Mesothelial cell of epicardium (in vitro differentiated cells): ENCODE measurements around the gene KCNQ2. TPM values are rescaled to one million over a fixed set of nuclear protein-coding genes. Genes with fewer than 3 reads are reported as not detected.

Experiments used
- DNase-seq, 2 experiments: peaks; one replicate each; pipeline ENCODE4 v3.0.0; 2021; ENCODE audit warnings: low spot score in 2 of 2; ENCODE audit not compliant: unreplicated experiment in 2 of 2
- H3K27ac Mint-ChIP-seq: 2 replicates; pipeline ENCODE4 v1.8.0; 2021; ENCODE audit warnings: mixed read lengths
- H3K27me3 Mint-ChIP-seq: 2 replicates; pipeline ENCODE4 v1.8.0; 2021; ENCODE audit warnings: low read depth, mixed read lengths
- H3K36me3 Mint-ChIP-seq: 2 replicates; pipeline ENCODE4 v1.8.0; 2021; ENCODE audit warnings: mixed read lengths
- H3K4me1 Mint-ChIP-seq: 2 replicates; pipeline ENCODE4 v1.8.0; 2021; ENCODE audit warnings: mixed read lengths
- H3K4me3 Mint-ChIP-seq: 2 replicates; pipeline ENCODE4 v1.8.0; 2021; ENCODE audit warnings: mild to moderate bottlenecking, moderate library complexity, mixed read lengths
- H3K9me3 Mint-ChIP-seq: 2 replicates; pipeline ENCODE4 v1.8.0; 2021; ENCODE audit warnings: mixed read lengths
- total RNA-seq: library from RNA; stranded (reverse); gene quantifications from 3 replicates; pipeline ENCODE4 v1.2.1, GENCODE V29; 2021
- TF ChIP-seq, protein P1 (sequence below): fragments of 200-600 bp; sonication (generic); IDR thresholded peaks from one replicate; pipeline ENCODE4 v1.5.0; 2021; ENCODE audit warnings: antibody characterized with exemption; ENCODE audit not compliant: unreplicated experiment

Gene KCNQ2
- total RNA-seq, 1 donor from 2014 or later: 11.8 TPM

DNA sequence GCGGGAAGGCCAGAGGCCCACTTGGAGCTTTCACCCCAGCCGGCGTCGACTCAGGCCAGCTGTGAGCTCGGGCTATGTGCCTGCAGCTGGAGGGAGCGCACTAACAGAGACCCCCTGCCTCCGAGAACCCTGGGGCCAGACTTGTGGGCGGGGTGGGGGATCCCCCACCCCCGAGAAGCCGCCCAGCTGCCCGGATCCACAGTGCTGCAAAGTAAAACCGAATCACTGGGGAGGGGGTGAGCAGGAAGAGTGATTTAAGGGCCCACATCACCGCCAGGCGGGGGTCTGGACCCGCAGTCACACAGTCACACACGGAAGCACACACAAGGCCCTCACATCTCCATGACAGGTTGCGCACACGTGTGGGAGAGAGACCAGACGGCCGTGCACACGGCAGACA lies 48.7 kb downstream of the KCNQ2 start:
- no peak for DNase-seq
- H3K27me3 Mint-ChIP-seq: peaks cover 15% of the 10 kb centered on the region
- no peak overlapping the region for H3K27ac Mint-ChIP-seq
- TF ChIP-seq, protein P1, sequence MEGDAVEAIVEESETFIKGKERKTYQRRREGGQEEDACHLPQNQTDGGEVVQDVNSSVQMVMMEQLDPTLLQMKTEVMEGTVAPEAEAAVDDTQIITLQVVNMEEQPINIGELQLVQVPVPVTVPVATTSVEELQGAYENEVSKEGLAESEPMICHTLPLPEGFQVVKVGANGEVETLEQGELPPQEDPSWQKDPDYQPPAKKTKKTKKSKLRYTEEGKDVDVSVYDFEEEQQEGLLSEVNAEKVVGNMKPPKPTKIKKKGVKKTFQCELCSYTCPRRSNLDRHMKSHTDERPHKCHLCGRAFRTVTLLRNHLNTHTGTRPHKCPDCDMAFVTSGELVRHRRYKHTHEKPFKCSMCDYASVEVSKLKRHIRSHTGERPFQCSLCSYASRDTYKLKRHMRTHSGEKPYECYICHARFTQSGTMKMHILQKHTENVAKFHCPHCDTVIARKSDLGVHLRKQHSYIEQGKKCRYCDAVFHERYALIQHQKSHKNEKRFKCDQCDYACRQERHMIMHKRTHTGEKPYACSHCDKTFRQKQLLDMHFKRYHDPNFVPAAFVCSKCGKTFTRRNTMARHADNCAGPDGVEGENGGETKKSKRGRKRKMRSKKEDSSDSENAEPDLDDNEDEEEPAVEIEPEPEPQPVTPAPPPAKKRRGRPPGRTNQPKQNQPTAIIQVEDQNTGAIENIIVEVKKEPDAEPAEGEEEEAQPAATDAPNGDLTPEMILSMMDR: no peak
- H3K36me3 Mint-ChIP-seq: no peaks in the 10 kb centered on the region
- no peak overlapping the region for H3K4me3 Mint-ChIP-seq
- H3K9me3 Mint-ChIP-seq: no peaks in the 10 kb centered on the region
- no peaks in the 10 kb centered on the region for H3K4me1 Mint-ChIP-seq

DNA sequence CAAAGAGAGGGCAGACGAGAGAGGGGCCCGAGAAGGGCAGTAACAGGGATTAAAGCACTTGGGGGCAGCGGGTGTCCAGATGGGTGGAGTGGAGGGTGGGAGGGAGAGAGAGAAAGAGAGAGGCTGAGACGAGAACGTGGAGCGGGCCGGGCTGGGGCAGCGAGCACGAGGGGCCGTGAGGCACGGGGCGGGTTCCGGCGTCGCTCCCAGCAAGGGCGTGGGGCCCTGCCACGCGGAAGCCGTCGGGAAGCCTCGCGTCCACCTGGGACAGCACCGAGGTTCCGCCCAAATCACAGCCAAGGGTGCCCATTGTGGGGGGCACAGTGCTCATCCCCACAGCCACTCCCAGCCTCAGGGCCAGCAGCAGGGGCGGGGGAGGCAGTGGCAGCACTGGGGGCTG lies 49.8 kb downstream of the KCNQ2 start:
- Mint-ChIP-seq H3K36me3 (no peaks in the 10 kb centered on the region), H3K4me1 (no peaks in the 10 kb centered on the region), H3K4me3 (no peak overlapping the region), H3K27me3 (peaks cover 15% of the 10 kb centered on the region), H3K9me3 (no peaks in the 10 kb centered on the region), H3K27ac (no peak overlapping the region)
- TF ChIP-seq, protein P1: no peak
- DNase-seq: no peak

DNA sequence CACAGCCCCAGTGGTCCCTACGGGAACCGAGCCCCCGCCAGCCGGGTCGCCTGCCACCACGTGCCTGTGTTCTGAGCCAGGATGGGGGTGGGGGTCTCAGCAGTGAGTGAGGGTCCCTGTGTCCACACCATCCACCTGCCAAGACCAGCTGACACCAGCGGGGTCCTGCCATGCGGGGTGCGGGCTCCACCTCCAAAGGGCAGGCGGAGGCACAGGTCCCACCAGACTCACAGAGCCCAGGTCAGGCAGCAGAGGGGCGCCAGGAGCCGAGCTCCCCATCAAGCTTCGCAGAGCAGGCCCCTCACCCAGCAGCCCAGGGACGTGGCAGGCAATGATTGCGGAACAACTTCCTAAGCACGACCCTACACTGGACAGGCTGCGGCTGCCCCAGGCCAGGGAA lies 50.5 kb downstream of the KCNQ2 start:
- Mint-ChIP-seq H3K9me3 (no peaks in the 10 kb centered on the region), H3K36me3 (no peaks in the 10 kb centered on the region), H3K27ac (no peak overlapping the region), H3K27me3 (peaks cover 20% of the 10 kb centered on the region), H3K4me1 (no peaks in the 10 kb centered on the region), H3K4me3 (no peak overlapping the region)
- no peak for DNase-seq
- TF ChIP-seq, protein P1: no peak

DNA sequence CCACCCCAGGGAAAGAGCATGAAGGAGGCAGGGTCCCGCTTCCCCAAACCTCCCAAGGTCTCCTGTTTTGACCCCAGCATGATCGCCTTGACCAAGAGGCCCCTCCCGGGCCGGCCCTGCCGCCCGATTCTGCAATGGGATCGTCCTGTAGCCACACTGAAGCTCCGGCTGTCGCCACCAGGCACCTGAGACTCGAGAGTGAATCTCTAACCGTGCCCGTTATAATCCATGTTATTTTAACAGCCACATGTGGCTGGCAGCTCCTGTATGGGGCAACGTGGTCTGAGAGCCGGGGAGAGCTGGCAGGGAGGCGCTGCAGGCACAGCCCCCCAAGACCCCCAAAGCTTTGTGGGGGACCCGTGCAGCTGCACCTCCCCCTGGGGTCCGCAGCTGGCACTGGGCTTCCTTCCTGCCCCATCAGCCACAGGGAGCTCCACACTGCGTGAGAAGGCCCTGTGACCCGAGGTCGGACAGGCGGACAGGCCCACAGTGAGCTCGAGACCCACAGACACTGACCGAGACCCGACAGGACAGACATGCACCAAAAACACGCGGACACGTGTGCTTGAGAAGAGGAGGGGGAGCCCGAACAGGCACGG lies 51.3 kb downstream of the KCNQ2 start:
- no peaks in the 10 kb centered on the region for H3K9me3 Mint-ChIP-seq
- no peaks in the 10 kb centered on the region for H3K4me1 Mint-ChIP-seq
- H3K27me3 Mint-ChIP-seq: peaks cover 15% of the 10 kb centered on the region
- DNase-seq: no peak
- no peak overlapping the region for H3K27ac Mint-ChIP-seq
- H3K36me3 Mint-ChIP-seq: no peaks in the 10 kb centered on the region
- no peak overlapping the region for H3K4me3 Mint-ChIP-seq
- TF ChIP-seq, protein P1: no peak

DNA sequence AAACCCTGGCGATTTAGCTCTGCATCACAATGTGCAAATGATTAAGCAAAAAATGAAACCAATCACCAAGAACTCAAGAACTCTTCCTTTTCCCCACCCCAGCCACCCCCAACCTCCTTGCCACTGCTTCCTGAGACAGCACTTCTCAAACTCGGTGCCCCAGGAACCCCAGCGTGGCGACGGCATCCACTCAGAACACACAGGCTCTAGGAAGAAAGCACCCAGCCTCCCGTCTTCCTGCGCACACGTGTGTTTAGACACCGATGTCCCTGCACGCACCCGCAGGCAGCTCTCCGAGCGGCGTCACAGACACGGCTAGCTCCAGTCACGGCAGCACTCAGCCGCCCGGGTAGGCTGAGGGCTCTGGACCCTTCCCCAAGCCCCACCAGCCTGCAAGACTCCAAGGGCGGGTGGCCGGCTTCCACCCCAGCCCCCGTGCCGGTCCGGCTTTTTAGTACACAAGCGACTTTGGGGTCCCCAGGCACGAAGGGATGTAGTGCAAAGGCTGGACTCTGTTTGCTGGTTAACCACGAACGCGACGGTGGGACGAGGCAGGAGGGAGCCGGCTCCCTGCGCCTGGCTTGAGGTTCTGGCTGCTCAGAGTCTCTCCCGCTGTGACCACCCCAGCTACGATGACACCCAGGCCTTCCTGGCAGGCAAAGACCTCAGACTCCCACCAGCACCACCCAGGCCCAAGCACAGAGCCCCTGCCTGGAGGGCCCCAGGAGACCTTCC lies 51.9 kb downstream of the KCNQ2 start:
- TF ChIP-seq, protein P1: no peak
- Mint-ChIP-seq H3K27ac (no peak overlapping the region), H3K4me3 (no peak overlapping the region), H3K27me3 (peaks cover 13% of the 10 kb centered on the region), H3K9me3 (no peaks in the 10 kb centered on the region), H3K36me3 (no peaks in the 10 kb centered on the region), H3K4me1 (no peaks in the 10 kb centered on the region)
- no peak for DNase-seq
